Sigmoid colon (tissue), 4 donors: ENCODE results near the gene RBFOX2.

Experiments
- POLR2A ChIP-seq, 2 donors: fragments of 450-650 bp; IDR thresholded peaks; one replicate each; pipeline ENCODE4 v1.6.1; 2016; ENCODE audit warnings: antibody characterized with exemption in 2 of 2, mild to moderate bottlenecking in 2 of 2, moderate library complexity in 2 of 2
- POLR2AphosphoS5 ChIP-seq, 4 donors: sonication (generic); formaldehyde crosslinking; IDR thresholded peaks; one replicate each; pipeline ENCODE4 v1.6.1; 2017; ENCODE audit warnings: antibody characterized with exemption in 4 of 4
- TF ChIP-seq, protein P1 (sequence below), 4 experiments: fragments of 450-650 bp in 3 of 4; fragments of 200-600 bp in 1 of 4; IDR thresholded peaks; one replicate each; pipeline ENCODE4 v1.5.1; 2016 to 2019; ENCODE audit warnings: antibody characterized with exemption in 4 of 4, mild to moderate bottlenecking in 3 of 4, moderate library complexity in 2 of 4

DNA sequence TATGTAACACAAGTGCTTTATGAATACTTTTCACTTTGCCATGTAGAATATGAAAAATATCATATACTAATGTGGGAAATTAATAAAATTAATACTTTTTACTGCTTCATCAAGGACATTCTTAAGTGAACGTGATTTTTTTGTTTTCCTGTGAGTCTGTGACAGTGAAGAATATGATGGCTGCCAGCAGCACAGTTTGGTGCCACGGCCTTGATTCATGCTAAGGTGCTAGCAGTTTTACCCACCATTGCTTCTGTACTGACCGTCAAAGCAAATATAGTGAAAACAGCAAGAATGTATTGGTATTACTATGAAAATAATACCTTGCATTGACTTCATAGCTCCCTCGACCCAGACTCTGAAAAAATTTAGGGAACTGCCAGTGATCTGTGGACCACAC is 231.2 kb downstream of the RBFOX2 start:
- no peak for TF ChIP-seq POLR2AphosphoS5 (IDR thresholded peaks at IDR 0.05)
- no peak for TF ChIP-seq POLR2A (IDR thresholded peaks at IDR 0.05)
- TF ChIP-seq, protein P1, sequence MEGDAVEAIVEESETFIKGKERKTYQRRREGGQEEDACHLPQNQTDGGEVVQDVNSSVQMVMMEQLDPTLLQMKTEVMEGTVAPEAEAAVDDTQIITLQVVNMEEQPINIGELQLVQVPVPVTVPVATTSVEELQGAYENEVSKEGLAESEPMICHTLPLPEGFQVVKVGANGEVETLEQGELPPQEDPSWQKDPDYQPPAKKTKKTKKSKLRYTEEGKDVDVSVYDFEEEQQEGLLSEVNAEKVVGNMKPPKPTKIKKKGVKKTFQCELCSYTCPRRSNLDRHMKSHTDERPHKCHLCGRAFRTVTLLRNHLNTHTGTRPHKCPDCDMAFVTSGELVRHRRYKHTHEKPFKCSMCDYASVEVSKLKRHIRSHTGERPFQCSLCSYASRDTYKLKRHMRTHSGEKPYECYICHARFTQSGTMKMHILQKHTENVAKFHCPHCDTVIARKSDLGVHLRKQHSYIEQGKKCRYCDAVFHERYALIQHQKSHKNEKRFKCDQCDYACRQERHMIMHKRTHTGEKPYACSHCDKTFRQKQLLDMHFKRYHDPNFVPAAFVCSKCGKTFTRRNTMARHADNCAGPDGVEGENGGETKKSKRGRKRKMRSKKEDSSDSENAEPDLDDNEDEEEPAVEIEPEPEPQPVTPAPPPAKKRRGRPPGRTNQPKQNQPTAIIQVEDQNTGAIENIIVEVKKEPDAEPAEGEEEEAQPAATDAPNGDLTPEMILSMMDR (IDR thresholded peaks at IDR 0.05) = no peak
